ENCODE results near the gene CA14.
"Not testable (repeated sequence)": the region's sequence is repeated elsewhere in the genome, so short reads cannot be mapped to it uniquely, and the experiment has no call there.

Gene CA14

DNA sequence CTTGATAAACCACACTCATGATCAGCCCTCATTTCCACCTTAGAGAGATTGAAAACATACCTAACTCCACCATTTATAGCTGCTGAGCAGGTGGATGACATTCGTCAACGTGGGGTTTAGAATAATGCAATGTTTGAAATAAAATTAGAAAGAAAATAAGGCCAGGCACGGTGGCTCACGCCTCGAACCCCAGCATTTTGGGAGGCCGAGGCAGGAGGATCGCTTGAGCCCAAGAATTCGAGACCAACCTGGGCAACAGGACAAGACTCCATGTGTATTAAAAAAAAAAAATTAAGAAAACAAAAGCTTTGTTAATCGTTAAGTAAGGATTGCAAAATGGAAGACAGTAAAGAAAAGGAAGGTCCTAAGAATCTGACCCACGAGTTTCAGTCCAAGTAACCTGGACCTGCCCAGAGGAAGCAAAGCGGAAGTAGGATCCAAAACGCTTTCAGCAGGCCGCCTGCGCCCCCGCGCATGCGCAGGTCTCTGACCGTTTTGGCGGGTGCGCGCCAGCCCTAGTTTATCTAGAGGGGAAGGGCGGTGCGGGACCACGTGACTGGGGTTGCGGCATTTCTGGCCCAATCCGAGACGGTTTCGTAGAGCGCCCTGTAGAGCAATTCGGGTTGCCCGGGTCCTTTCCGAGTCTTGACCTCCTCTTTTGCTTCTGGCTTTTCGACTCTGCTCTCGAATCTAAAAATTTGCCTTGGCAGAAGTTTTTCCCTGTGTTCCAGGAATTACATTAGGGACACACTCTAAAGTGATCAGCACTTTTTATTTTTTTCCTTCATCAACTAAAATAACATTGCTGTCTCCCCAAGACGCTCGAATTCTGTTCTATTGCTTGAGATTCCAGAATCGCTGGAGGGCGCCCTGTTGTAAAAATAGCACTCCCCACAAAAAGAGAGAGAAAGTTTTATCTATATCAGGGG is 44.1 kb upstream of the CA14 start:
- peak overlapping the region; percentile 50 to 60 for H3K4me3 ChIP-seq
- H3K9me3 ChIP-seq, result no peaks in the 10 kb centered on the region
- no peaks in the 10 kb centered on the region for H3K27me3 ChIP-seq
- peak overlapping the region; percentile 76 to 80 for H3K27ac ChIP-seq
- H3K36me3 ChIP-seq, result no peaks in the 10 kb centered on the region
- H3K4me1 ChIP-seq, result peaks cover 0 to 11% (median 3%) of the 10 kb centered on the region in 4 donors
- intact Hi-C loops (cut with DNase I; ENCODE audit: low total_unique reads), result no loop called here
- TF ChIP-seq, protein P1, sequence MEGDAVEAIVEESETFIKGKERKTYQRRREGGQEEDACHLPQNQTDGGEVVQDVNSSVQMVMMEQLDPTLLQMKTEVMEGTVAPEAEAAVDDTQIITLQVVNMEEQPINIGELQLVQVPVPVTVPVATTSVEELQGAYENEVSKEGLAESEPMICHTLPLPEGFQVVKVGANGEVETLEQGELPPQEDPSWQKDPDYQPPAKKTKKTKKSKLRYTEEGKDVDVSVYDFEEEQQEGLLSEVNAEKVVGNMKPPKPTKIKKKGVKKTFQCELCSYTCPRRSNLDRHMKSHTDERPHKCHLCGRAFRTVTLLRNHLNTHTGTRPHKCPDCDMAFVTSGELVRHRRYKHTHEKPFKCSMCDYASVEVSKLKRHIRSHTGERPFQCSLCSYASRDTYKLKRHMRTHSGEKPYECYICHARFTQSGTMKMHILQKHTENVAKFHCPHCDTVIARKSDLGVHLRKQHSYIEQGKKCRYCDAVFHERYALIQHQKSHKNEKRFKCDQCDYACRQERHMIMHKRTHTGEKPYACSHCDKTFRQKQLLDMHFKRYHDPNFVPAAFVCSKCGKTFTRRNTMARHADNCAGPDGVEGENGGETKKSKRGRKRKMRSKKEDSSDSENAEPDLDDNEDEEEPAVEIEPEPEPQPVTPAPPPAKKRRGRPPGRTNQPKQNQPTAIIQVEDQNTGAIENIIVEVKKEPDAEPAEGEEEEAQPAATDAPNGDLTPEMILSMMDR (IDR thresholded peaks at IDR 0.05), result peak in 1 of 2 experiments; percentile 23
- DNase-seq, result peak; percentile 95 to 97

DNA sequence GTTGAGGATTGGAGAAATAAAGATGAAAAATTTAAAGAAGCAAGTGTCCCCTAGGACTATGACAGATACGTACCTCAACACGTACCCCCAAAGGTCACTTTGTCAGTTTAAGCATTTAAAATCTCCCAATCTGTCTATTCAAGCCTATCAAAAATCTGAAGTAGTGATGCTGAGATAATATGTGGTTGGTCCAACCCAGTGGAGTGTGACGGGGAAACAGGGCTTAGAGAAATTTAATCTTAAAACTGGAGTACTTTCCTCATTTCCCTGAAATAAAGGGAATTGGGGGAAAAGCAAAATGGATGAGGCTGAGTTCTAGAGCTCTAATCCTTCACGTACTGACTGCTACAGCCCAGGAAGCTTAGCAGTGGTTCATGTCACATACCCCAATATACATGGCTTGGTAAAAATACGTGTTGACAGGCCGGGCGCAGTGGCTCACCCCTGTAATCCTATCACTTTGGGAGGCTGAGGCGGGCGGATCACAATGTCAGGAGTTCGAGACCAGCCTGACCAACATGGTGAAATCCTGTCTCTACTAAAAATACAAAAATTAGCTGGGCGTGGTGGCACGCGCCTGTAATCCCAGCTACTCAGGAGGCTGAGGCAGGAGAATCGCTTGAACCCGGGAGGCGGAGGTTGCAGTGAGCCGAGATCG is 43.3 kb upstream of the CA14 start:
- H3K9me3 ChIP-seq; intact Hi-C loops (cut with DNase I; ENCODE audit: low total_unique reads); H3K36me3 ChIP-seq; H3K27me3 ChIP-seq; DNase-seq: not testable (repeated sequence)
- peak overlapping the region; percentile 76 to 80 for H3K27ac ChIP-seq
- H3K4me1 ChIP-seq, result peaks cover 0 to 11% (median 3%) of the 10 kb centered on the region in 4 donors
- H3K4me3 ChIP-seq, result peak overlapping the region; percentile 50 to 60

DNA sequence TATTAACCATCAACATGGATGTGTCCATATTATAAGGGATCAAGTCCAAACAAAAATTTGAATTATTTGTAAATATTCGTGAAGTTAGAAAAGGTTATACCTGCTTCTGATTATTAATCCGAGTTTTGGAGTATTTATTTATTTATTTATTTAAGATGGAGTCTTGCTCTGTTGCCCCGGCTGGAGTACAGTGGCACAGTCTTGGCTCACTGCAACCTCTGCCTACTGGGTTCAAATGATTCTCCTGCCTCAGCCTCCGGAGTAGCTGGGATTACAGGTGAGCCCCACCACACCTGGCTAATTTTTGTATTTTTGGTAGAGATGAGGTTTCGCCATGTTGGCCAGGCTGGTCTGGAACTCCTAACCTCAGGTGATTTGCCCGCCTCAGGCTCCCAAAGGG is 41.7 kb upstream of the CA14 start:
- H3K27me3 ChIP-seq; intact Hi-C loops (cut with DNase I; ENCODE audit: low total_unique reads): not testable (repeated sequence)

DNA sequence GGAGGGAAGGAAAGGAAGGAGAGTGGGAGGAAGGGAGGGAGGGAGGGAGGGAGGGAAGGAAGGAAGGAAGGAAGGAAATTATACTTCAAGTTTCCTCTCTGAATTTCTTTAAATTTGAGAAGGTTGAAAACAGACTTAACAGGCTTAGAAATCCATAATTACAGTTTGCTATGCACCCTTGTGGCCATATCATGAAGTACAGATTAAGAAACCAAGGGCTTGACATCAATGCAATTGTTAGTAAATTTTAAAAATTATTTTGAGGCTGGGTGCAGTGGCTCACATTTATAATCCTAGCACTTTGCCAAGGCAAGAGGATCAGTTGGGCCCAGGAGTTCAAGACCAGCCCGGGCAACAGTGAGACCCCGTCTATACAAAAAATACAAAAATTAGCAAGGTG is 36.0 kb upstream of the CA14 start:
- no peaks in the 10 kb centered on the region for H3K4me1 ChIP-seq
- TF ChIP-seq, protein P1 (IDR thresholded peaks at IDR 0.05), result peak; percentile 29 to 47
- no peak overlapping the region for H3K4me3 ChIP-seq
- intact Hi-C loops (cut with DNase I; ENCODE audit: low total_unique reads), result no loop called here
- no peak overlapping the region for H3K27ac ChIP-seq
- no peak for DNase-seq
- no peaks in the 10 kb centered on the region for H3K9me3 ChIP-seq
- H3K27me3 ChIP-seq, result no peaks in the 10 kb centered on the region
- peaks cover 19 to 64% (median 27%) of the 10 kb centered on the region in 3 donors for H3K36me3 ChIP-seq

More for the DNA sequence above, 41.7 kb upstream of the CA14 start:
- not testable (repeated sequence) for DNase-seq, H3K4me3 ChIP-seq, H3K9me3 ChIP-seq, H3K27ac ChIP-seq
- peaks cover 0 to 14% (median 0%) of the 10 kb centered on the region in 3 donors for H3K36me3 ChIP-seq
- H3K4me1 ChIP-seq, result peaks cover 0 to 11% (median 3%) of the 10 kb centered on the region in 4 donors

DNA sequence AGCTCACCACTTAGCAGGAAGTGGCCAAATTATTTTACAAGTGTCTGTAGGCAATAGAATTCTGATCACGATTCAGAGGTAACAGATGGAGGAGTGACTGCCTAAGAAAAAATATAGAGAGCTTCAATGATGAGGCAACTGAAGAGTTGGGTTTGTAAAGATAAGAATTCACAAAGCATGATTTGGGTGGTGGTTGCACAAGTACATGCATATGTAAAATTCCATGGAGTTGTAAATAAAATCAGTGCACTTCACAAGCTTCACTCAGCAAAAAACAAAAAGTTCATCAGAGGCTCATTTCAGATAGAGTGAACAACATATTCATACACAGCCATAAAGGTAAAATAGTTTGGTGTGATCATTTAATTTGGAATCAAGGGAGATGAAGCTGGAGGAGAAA is 32.6 kb upstream of the CA14 start:
- Histone ChIP-seq H3K4me1 (no peaks in the 10 kb centered on the region), H3K36me3 (peaks cover 27 to 83% (median 44%) of the 10 kb centered on the region in 3 donors), H3K27me3 (no peaks in the 10 kb centered on the region), H3K9me3 (no peaks in the 10 kb centered on the region), H3K27ac (no peak overlapping the region), H3K4me3 (no peak overlapping the region)
- no peak for DNase-seq
- intact Hi-C loops (cut with DNase I; ENCODE audit: low total_unique reads), result no loop called here
- TF ChIP-seq, protein P1 (IDR thresholded peaks at IDR 0.05), result no peak

DNA sequence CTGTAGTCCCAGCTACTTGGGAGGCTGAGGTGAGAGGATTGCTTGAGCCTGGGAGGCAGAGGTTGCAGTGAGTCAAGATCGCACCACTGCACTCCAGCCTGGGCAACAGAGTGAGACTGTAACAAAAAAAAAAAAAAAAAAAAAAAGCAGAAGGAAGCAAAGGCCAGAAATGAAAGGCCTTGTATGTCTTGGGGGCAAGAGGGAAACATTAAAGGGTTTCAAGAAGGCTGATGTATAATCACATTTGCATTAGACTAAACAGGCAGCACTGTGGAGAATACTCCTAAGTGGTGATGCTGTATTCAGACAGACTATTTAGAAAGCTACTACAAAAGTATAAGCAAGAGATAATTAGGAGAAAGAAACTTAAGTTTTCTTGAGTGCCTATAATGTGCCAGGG is 32.0 kb upstream of the CA14 start:
- intact Hi-C loops (cut with DNase I; ENCODE audit: low total_unique reads), result no loop called here
- peaks cover 27 to 86% (median 46%) of the 10 kb centered on the region in 3 donors for H3K36me3 ChIP-seq
- no peaks in the 10 kb centered on the region for H3K4me1 ChIP-seq
- TF ChIP-seq, protein P1 (IDR thresholded peaks at IDR 0.05), result no peak
- H3K27ac ChIP-seq, result no peak overlapping the region
- no peaks in the 10 kb centered on the region for H3K27me3 ChIP-seq
- no peak for DNase-seq
- no peaks in the 10 kb centered on the region for H3K9me3 ChIP-seq
- H3K4me3 ChIP-seq, result no peak overlapping the region

All from tibial artery (tissue), 4 donors.